Measurements from ENCODE around the gene TRIM46.
"Not testable (repeated sequence)": the region's sequence is repeated elsewhere in the genome, so short reads cannot be mapped to it uniquely, and the experiment has no call there.

Gene TRIM46

DNA sequence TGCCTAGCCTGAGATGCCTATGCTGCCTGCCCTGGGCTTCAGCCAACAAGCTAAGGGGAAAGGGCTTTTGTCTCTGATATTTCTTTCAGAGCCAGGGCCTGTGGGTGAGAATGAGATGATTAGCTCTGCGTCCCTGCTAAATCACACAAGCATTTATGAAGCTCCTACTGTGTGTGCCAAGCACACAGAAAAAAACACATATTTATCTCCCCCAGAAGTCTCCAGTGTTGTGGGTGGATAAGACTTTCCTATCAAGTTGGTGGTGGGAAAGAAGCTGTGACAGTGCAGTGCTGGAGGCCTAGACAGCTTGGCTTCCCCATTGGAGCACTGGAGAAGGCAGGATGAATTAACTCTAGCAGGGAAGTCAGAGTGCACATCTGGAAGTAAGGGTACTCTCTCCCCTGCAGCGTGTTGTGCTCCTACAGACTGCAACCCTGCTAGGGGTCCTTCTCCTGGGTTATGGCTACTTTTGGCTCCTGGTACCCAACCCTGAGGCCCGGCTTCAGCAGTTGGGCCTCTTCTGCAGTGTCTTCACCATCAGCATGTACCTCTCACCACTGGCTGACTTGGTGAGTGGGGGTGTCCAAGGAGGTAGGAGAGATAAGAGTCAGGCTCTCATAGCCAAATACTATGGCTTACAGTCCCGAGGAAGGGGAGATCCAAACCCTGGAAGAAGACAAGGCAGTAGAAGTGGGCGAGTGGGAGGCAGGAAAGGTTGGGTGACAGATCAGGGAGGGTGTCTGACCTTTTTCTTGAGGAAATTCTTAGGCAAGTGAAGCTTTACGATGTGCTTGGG, 36.3 kb upstream of the TRIM46 start:
- in situ Hi-C loops (cut with MboI; ENCODE audit: low sequenced_read_pairs): no loop called here

DNA sequence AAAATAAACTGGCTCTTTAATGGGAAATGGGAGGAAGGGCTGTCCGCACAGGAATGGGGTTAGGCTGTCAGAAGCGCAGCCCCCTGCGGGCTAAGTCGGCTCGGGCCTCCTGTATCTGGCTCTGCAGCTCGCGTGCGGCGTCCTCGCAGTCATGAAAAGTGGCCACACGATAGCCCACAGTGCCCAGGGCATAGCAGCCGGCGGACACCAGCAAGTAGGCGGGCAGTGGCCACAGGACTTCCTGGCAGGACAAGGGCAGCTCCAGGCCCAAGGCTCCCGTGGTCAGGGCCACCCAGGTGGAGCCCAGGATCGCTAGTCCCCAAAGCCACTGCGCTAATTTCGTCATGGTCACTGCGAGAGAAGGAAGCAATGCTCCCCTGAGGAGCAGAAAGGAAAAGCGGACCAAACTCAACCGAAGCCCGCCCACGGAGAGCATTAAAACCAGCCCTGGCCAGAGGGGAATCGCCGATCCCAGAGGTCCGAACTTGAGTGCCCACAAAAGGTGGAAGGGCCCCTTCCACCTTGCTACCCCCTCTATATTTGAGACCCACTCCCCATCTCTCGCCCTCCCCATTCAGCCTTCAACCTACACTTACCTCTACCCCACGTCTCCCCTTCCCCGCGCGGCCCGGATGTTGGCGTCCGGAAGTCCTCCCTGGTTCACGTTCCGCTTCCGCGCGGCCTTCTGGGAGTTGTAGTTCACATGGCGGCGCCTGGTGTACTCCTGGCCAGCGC, 33.6 kb upstream of the TRIM46 start, which contains the start of gene DPM3:
DPM3 (minus strand) TSS at position 637 of the 735 bp plus-strand sequence; CDS start at position 346, 291 bp downstream.
- in situ Hi-C loops (cut with MboI; ENCODE audit: low sequenced_read_pairs): no loop called here

DNA sequence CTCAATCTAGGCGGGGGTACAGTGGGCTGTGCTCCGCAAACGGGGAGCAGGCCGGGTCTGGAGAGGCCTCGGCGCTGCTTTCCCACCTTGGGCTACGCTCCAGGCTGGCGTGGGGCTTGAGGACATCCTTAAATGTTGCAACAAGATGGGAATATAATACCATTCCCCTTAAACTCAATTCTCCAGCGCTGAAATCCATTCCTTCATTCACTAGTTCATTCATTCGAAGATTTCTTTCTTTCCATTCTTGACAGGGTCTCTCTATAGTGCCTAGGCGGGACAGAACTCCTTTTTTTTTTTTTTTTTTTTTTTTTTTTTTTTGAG, 33.1 kb upstream of the TRIM46 start:
- in situ Hi-C loops (cut with MboI; ENCODE audit: low sequenced_read_pairs): no loop called here

- in situ Hi-C loops (cut with MboI; ENCODE audit: low sequenced_read_pairs): no loop called here
These were observed 31.9 kb upstream of the TRIM46 start for GRCh38 chr1:155141749-155142148.

DNA sequence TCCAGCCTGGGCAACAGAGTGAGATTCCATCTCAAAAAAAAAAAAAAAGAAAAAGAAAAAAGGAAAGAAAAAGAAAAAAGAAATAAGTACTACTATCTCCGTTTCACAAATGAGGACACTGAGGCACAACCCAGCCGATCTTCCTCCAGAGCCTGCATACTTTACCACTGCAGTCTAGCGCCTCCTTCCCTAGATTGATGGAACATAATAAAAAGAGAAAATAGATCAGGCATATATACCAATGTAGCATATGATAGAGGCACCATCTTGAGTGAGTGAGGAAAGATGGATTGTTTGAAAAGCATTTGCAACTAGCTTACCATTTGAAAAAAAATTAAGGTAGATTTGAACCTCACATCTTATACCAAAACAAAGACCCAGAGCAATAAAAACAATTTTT, 28.2 kb upstream of the TRIM46 start:
- in situ Hi-C loops (cut with MboI; ENCODE audit: low sequenced_read_pairs): no loop called here

GRCh38 chr1:155155996-155156643, 17.5 kb upstream of the TRIM46 start:
- in situ Hi-C loops (cut with MboI; ENCODE audit: low sequenced_read_pairs): not testable (repeated sequence)

- in situ Hi-C loops (cut with MboI; ENCODE audit: low sequenced_read_pairs): no loop called here
These were observed 14.7 kb upstream of the TRIM46 start for GRCh38 chr1:155158991-155159390.

DNA sequence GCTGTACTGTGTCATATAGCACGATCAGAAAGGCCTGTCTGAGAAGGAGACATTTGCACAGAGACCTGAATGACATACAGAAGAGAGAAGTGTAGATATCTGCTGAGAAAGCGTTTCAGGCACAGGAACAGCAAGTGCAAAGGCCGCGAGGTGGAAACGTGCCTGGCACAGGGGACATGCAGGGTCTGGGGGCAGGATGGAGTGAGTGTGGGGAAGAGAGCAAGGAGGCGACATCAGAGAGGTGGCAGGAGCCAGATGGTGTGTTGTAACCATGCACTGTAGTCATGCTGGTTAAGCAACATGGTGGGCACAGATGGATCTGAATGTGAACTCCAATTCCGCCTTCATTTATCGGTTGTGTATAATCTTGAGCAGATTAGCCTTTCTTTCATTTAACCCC, 13.5 kb upstream of the TRIM46 start:
- in situ Hi-C loops (cut with MboI; ENCODE audit: low sequenced_read_pairs): no loop called here

DNA sequence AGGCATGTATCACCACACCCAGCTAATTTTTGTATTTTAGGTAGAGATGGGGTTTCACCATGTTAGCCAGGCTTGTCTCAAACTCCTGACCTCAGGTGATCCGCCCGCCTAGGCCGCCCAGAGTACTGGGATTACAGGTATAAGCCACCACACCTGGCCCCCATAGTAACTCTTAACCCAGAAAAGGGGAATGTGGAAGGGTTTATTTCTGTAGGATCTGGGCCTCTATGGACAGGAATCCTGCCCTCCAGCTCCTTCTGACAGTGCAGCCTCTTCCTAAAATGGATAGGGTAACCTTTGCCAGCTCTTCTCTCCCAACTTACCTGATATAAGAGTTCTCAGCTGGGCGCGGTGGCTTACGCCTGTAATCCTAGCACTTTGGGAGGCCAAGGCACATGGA, 11.0 kb upstream of the TRIM46 start:
- in situ Hi-C loops (cut with MboI; ENCODE audit: low sequenced_read_pairs): not testable (repeated sequence)

GRCh38 chr1:155163785-155164184, 9.9 kb upstream of the TRIM46 start:
- in situ Hi-C loops (cut with MboI; ENCODE audit: low sequenced_read_pairs): not testable (repeated sequence)

GRCh38 chr1:155164625-155165024, 9.0 kb upstream of the TRIM46 start:
- in situ Hi-C loops (cut with MboI; ENCODE audit: low sequenced_read_pairs): loop anchor here (5.0 kb wide), 1 partner anchor 67 kb away; no protein-coding TSS in a partner anchor

DNA sequence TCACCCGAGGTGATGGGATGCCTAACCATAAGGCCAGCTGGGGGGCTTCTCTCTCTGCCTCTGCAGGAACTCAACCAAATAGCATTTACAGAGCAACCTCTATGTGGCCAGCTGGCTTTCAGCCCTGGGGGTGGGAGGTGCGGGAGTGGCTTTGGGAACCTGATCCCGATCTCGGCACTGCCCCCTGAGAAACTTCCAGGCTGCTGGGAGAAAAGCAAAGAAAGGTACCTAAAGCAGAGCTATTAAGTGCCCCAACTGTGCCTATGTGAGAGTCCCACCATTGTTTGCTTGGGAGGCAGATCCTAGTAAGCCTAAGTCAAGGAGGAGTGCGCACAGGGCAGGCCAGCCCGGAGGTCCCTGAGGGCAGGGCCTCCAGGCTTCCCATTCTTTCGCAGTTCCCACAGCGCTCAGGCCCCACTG, 7.6 kb upstream of the TRIM46 start:
- in situ Hi-C loops (cut with MboI; ENCODE audit: low sequenced_read_pairs): loop anchor here (5.0 kb wide), 1 partner anchor 69 kb away; no protein-coding TSS in a partner anchor

GRCh38 chr1:155166471-155167165, 7.0 kb upstream of the TRIM46 start:
- in situ Hi-C loops (cut with MboI; ENCODE audit: low sequenced_read_pairs): loop anchor here (5.0 kb wide), 1 partner anchor 69 kb away; no protein-coding TSS in a partner anchor

GRCh38 chr1:155167166-155168104, 6.2 kb upstream of the TRIM46 start:
- in situ Hi-C loops (cut with MboI; ENCODE audit: low sequenced_read_pairs): loop anchor here (5.0 kb wide), 1 partner anchor 70 kb away; no protein-coding TSS in a partner anchor

GRCh38 chr1:155168105-155168445, 5.6 kb upstream of the TRIM46 start:
- in situ Hi-C loops (cut with MboI; ENCODE audit: low sequenced_read_pairs): loop anchor here (5.0 kb wide), 1 partner anchor 71 kb away; no protein-coding TSS in a partner anchor

DNA sequence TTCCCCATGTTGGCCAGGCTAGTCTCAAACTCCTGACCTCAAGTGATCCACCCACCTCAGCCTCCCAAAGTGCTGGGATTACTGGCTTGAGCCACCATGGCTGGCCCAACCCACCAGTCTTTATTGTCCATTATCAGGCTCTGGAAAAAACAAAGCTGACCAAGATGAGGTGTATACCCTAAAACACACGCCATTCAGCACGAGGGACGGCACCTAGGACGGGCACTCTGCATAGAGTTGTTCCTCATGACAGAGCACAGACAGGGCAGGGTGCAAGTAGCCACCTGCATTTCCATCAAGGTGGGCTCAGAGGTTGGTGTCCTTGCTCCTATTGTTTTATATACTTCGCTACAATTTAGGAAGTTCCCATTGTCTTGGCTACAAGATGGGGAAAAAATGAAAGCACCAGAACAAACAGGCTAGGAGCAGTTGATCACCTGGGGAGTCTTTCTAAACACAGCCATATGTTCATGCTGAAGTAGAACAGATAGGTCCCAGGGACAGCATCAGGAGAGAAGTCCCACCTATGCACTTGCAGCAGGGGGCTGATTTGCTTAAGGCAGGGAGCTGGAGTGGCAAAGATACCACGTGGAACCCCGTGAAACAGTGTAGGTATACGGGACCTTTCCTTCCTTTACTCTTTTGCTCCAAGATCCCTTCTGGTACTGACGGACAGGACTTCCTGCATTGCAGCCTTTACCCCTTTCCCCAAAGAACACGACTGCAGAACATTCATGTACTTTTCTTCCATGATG, 5.0 kb upstream of the TRIM46 start:
- in situ Hi-C loops (cut with MboI; ENCODE audit: low sequenced_read_pairs): loop anchor here (5.0 kb wide), 1 partner anchor 71 kb away; no protein-coding TSS in a partner anchor

- in situ Hi-C loops (cut with MboI; ENCODE audit: low sequenced_read_pairs): loop anchor here (5.0 kb wide), 1 partner anchor 72 kb away; no protein-coding TSS in a partner anchor
These were observed 4.1 kb upstream of the TRIM46 start for GRCh38 chr1:155169541-155169940.

DNA sequence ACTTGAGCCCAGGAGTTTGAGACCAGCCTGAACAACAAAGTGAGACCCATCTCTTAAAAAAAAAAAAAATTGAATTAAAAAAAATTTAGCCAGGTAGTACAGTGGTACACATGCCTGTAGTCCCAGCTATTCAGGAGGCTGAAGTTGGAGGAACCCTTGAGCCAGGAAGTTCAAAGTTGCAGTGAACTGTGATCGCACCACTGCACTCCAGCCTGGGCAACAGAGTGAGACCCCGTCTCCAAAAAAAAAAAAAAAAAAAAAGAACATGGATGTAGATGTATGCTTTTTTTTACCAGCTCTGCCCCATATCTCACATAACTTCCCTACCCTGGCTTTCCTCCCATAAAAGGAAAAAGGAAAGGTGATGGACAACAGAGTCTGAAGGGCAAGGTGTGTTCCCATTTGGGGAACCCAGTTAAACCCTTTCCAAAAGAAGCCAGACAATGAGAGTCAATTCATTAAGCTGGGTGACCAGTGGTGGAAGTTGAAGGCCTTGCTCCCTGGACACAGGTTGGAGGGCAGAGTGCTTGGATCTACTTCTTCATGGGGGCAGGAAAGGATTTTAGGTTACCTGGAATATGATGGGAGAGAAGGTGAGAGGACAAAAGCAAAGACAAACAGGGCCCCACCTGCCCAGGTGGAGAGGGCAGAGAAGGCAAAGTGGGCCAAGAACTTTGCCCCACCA, 3.4 kb upstream of the TRIM46 start:
- in situ Hi-C loops (cut with MboI; ENCODE audit: low sequenced_read_pairs): no loop called here
